HUDEP-2 (cell line): ENCODE measurements around the gene EGFR.

Experiments used
- DNase-seq, 76 experiments: peaks; one replicate each; lab custom pipeline; 2025; ENCODE audit not compliant: unreplicated experiment in 76 of 76; lab: John Stamatoyannopoulos, UW

The EGFR gene

DNA sequence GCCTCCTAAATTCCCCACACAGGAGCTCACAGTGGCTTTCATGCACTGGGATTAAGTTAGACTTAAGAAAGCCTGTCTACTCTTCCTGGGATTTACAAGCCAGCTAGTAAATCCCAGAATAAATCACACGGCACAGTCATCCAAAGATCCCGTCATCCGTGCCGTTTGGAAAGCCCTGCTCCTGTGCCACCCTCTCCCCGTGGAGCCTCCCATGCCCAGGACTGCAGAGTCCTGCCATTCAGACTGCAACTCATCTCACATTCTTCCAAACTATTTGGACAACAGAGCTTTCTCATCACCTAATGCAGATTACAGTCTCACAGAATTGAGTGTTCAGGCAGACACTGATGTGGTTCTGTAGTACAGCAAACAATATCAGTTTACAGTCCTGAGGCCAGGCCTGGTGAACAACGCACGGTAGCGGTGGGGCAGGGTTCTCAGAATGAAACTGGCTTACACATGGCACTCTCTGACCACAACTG is 166.5 kb downstream of the EGFR start:
- no peak for DNase-seq

DNA sequence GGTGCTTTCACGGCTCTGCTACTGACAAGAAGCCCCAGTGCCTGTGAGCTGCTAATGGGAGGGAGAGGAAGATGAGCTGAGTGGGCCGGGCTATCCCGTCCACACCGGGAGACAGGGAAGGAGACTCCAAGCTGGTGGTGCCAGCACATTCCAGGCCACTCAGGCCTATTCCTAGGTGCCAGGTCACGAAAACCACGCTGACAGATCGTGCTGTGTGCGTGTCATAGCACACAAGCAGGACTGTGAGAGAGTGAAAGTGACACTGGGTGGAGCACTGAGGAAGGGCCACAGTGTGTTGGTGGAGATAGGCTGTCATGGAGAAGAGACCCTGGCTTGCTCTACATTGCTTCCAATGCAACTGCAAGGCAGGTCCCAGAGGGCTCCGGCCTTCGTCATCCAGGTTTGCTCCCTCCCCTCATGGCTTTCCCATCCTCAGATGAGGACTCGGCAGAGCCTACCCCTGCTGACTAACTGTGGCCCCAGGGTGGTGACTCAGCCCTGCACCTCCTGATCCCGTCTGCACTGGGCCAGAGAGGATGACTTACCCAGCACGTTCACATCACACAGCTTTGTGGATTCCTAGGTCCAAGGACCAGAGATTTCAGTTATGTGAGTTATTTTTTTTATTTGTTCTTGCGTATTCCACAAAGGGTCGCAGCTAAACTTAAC is 167.3 kb downstream of the EGFR start:
- peak in 2 of 76 experiments; percentile 2 to 7 for DNase-seq

DNA sequence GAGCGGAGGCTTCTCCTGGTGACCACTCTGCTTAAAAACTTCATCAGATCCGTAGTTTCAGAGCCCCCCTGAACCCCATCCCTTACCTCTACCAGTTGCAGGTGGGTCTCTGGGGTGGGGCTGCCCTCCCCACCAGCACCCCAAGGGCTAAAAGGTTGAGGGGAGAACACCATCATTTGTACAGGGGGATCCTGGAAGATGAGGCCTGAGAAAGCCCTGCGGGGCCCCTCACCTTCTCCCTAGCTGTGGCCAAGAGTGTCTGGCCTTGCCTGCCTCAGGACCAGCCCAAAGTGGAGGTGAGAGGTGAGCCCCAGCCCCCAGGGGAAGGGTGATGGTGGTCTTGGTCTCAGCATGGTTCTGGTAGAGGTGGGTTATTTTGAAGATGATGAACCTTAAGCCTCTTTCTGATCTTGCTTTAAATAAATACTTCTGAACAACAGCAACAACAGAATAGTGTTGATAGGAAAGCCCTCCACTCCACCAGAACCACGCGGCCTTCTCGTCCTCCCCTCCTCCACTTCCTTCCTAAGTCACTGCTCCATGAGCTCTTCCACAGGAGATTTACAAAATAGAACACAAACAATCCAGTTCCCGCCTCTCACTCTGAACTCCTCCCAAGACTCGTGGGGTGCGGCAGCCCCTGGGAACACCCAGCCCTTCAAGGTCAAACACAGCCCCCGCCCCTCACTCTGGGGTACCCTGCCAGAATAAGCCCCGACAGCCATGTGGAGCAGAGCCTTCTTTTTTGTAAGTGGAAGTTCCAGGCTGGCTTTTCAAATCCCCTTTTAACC is 169.1 kb downstream of the EGFR start:
- DNase-seq, result no peak

- DNase-seq, result no peak
Measured at GRCh38 chr7:55188590-55189138, 169.8 kb downstream of the EGFR start.

- no peak for DNase-seq
Measured at GRCh38 chr7:55189146-55189766, 170.4 kb downstream of the EGFR start.

- no peak for DNase-seq
Measured at GRCh38 chr7:55189878-55190436, 171.1 kb downstream of the EGFR start.

DNA sequence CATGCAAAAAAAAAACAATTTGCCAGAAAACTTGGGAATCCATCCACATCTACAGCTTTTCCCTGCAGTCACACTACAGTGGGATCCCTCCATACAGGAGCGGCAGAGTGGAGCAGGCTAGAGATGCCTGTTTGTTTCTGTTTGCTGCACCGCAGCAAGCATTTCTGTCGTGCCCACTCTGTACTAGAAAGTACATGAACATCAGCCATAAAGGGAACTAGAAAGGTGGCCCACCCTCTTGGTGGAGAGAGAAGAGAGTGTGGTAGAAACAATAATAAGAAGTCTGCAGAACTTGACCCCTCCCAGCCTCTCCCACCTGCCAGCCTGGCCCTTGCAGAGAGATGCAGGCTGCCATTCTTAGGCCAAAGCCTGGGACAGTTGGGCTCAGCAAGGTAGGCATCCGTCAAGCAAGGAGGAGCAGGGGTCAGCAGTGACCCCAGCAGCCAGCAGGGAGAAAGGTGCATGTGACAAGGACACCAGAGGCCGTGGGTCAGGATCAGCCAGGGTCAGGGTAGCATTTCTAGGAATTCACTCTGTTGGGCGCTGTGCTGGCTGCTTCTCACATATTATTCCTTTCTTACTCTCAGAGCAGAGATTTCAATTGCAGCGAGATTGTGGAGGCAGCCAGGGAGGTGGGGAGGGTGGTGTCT is 171.8 kb downstream of the EGFR start:
- no peak for DNase-seq

GRCh38 chr7:55191161-55191925 is 172.5 kb downstream of the EGFR start:
- DNase-seq, result no peak

DNA sequence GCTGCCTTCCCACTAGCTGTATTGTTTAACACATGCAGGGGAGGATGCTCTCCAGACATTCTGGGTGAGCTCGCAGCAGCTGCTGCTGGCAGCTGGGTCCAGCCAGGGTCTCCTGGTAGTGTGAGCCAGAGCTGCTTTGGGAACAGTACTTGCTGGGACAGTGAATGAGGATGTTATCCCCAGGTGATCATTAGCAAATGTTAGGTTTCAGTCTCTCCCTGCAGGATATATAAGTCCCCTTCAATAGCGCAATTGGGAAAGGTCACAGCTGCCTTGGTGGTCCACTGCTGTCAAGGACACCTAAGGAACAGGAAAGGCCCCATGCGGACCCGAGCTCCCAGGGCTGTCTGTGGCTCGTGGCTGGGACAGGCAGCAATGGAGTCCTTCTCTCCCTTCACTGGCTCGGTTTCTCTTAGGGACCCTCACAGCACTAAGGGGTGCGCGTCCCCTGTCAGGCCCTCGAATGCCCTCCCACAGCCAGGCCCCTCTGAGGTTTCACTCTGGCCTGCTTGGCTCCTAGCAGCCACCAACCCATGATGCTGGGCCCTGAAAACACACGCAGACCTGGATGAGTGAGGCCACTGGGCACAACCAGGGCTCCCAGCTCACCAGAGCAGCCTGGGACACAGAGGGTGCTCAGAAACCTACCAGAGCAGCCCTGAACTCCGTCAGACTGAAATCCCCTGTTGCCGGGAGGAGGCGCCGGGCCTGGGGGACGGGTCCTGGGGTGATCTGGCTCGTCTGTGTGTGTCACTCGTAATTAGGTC is 173.3 kb downstream of the EGFR start:
- DNase-seq, result no peak

GRCh38 chr7:55192723-55193122 is 173.9 kb downstream of the EGFR start:
- no peak for DNase-seq

GRCh38 chr7:55193245-55193644 is 174.4 kb downstream of the EGFR start:
- DNase-seq, result no peak

DNA sequence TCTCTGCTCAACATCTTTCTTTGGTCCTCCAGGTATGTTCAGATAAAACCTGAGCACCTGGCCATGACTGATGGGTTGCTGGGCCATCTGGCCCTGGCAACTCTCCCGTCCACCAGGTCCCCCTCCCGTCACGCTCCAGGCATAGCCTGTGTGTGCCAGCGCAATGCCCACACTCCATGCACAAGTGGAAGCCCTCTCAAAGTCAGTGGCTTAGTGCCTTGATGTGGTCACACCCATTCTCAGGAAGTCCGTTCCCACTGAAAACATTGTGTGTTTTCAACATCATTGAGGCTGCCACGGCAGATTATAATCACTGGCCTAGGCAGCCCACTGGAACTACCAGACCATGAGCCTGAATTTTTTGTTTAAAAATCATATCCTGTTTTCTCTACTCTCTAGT is 175.7 kb downstream of the EGFR start:
- DNase-seq, result no peak

DNA sequence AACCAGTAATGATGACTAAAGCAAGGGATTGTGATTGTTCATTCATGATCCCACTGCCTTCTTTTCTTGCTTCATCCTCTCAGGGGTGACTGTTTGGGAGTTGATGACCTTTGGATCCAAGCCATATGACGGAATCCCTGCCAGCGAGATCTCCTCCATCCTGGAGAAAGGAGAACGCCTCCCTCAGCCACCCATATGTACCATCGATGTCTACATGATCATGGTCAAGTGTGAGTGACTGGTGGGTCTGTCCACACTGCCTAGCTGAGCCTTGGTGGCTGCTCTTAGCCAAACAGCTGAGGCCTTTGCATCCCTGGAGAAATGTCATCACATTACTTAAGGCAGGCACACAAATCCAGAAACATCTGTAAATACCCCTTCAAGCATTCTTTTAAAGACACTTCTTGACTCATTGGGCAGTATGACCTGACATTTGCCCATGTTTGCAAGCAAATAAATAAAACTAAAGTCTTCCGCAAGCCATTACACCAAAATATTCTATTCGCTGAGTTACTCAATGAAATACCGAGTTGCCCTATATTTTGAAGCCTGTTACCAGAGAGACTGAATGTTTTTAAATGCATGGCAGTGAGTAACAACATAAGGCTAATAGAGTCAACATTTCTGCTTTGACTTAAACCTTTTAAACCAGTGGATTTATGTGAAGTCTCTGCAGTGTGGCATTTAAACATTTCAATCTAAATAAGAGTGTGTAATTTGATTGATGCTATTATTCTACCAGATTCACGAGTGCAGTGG is 180.0 kb downstream of the EGFR start:
- DNase-seq, result no peak

DNA sequence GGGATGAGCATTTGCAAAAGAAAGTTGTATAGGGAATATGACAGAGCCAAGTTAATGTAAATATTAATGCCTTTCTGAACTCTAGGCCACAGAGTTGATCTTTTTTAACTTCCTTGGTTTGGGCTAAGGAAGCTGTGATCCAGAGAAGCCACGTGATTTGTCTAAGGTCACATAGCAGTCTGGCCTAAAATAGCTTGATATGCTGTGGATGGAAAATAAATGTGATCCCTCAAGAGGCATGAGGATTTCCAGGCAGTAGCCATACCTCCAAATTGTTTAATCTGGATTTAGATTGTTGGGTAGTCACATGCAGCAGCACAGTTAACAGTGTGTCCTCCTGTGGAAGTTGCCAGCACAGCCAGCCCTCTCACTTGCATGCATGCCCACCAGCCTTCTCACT is 180.6 kb downstream of the EGFR start:
- DNase-seq, result no peak

- no peak for DNase-seq
Measured at GRCh38 chr7:55200441-55200840, 181.6 kb downstream of the EGFR start.

DNA sequence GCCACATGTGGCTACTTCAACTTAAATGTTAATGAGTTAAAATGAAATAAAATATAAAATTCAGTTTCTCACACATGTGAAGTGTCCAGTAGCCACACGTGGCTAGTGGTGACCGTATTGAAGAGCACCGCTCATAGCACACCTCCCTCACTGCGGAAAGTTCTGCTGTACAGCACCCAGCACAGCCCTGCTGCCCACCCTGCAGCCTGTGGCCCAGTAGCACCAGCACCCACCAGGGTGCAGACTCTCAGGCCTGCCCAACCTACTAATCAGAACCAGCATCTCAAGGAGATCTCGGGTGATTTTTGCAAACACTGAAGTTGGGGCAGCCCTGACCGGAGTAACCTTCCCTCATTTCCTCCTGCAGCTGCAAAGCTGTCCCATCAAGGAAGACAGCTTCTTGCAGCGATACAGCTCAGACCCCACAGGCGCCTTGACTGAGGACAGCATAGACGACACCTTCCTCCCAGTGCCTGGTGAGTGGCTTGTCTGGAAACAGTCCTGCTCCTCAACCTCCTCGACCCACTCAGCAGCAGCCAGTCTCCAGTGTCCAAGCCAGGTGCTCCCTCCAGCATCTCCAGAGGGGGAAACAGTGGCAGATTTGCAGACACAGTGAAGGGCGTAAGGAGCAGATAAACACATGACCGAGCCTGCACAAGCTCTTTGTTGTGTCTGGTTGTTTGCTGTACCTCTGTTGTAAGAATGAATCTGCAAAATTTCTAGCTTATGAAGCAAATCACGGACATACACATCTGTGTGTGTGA is 183.5 kb downstream of the EGFR start:
- no peak for DNase-seq

GRCh38 chr7:55203300-55203699 is 184.5 kb downstream of the EGFR start:
- DNase-seq, result no peak
